Panc1 (cell line): ENCODE data around the gene RABGAP1L. TPM values are rescaled to one million over a fixed set of nuclear protein-coding genes. Genes with fewer than 3 reads are reported as not detected.

Source experiments
- ATAC-seq: fragments of 200-7000 bp; cut with Tn5 transposase; 2 replicates; pipeline ENCODE4 v1.9.1; 2020; ENCODE audit warnings: mild to moderate bottlenecking, moderate library complexity
- BruUV-seq: library from RNA; stranded (reverse); fragments of 400-500 nt; replicated peaks from 2 replicates; lab custom pipeline; 2021; lab: Mats Ljungman, UMichigan
- CTCF ChIA-PET: fragments of 300-600 bp; sonication (Branson Sonifier 250); formaldehyde crosslinking; loops from one replicate; lab custom pipeline; 2022; ENCODE audit warnings: antibody characterized with exemption; lab: Charles Lee
- POLR2A ChIA-PET: fragments of 300-600 bp; sonication (Branson Sonifier 250); formaldehyde crosslinking; loops from one replicate; lab custom pipeline; 2022; ENCODE audit warnings: antibody characterized with exemption; lab: Charles Lee
- DNase-seq: peaks from one replicate; pipeline ENCODE4 v3.0.0-alpha.2; 2010; ENCODE audit warnings: low read depth, low spot score
- H3K27ac ChIP-seq: 2 replicates; pipeline ENCODE4 v1.5.1; 2011; ENCODE audit warnings: mild to moderate bottlenecking, low read length, inconsistent platforms
- H3K27me3 ChIP-seq: fragments of 200-500 bp; sonication (Bioruptor generic); 2 replicates; pipeline ENCODE4 v1.6.0; 2014; ENCODE audit warnings: low read length, inconsistent platforms; ENCODE audit not compliant: control insufficient read depth, insufficient read depth
- H3K36me3 ChIP-seq: fragments of 200-500 bp; sonication (Bioruptor generic); 2 replicates; pipeline ENCODE4 v1.5.1; 2014; ENCODE audit warnings: inconsistent platforms, mild to moderate bottlenecking, low read length, moderate library complexity; ENCODE audit not compliant: control insufficient read depth, insufficient read depth
- H3K4me1 ChIP-seq: 2 replicates; pipeline ENCODE4 v1.5.1; 2011; ENCODE audit warnings: inconsistent platforms, mild to moderate bottlenecking, low read length, moderate library complexity; ENCODE audit not compliant: control insufficient read depth, insufficient read depth
- H3K4me3 ChIP-seq, 2 experiments: 2 replicates each; pipeline ENCODE4 v1.5.1; 2011 to 2012; ENCODE audit warnings: low read depth in 2 of 2, low read length in 2 of 2, mild to moderate bottlenecking in 2 of 2, inconsistent platforms in 1 of 2, moderate library complexity in 1 of 2
- H3K9me3 ChIP-seq: fragments of 200-500 bp; sonication (Bioruptor generic); 2 replicates; pipeline ENCODE4 v1.5.1; 2014; ENCODE audit warnings: low read depth, mild to moderate bottlenecking, inconsistent platforms, low read length, moderate library complexity; ENCODE audit not compliant: control insufficient read depth, insufficient read depth
- CTCF ChIP-seq: fragments of 450-650 bp; IDR thresholded peaks from 2 replicates; pipeline ENCODE4 v1.5.1; 2017; ENCODE audit warnings: mild to moderate bottlenecking
- POLR2AphosphoS5 ChIP-seq: IDR thresholded peaks from 2 replicates; pipeline ENCODE4 v1.6.1; 2012; ENCODE audit warnings: mild to moderate bottlenecking, low read depth, low read length, moderate library complexity
- REST ChIP-seq, 2 experiments: IDR thresholded peaks; 2 replicates each; pipeline ENCODE4 v1.6.1; 2011 to 2012; ENCODE audit warnings: low read depth in 2 of 2, control low read depth in 1 of 2, low read length in 1 of 2, mild to moderate bottlenecking in 1 of 2, moderate library complexity in 1 of 2; ENCODE audit not compliant: insufficient read depth in 1 of 2
- SIN3A ChIP-seq: IDR thresholded peaks from 2 replicates; pipeline ENCODE4 v1.6.1; 2012; ENCODE audit warnings: low read depth, mild to moderate bottlenecking, low read length, moderate library complexity, borderline replicate concordance; ENCODE audit not compliant: insufficient read depth
- TCF7L2 ChIP-seq: IDR thresholded peaks from 2 replicates; pipeline ENCODE4 v1.6.1; 2011; ENCODE audit warnings: mild to moderate bottlenecking, low read depth, low read length, inconsistent platforms
- in situ Hi-C: cut with HindIII; loops from 2 replicates; pipeline ENCODE4 v1.10.0; 2016; ENCODE audit warnings: low sequenced_read_pairs, low pct_unique_long_range_greater_than_20kb
- intact Hi-C: fragments of 100-400 bp; cut with micrococcal nuclease; formaldehyde crosslinking; loops from one replicate; pipeline ENCODE4 v1.10.0; 2022; ENCODE audit not compliant: unreplicated experiment
- total RNA-seq: library from RNA; stranded (reverse); gene quantifications from one replicate; pipeline ENCODE4 v1.2.1, GENCODE V29; 2021; ENCODE audit not compliant: unreplicated experiment

RABGAP1L gene
- total RNA-seq, 1 experiment from 2014 or later = 37.0 TPM

GRCh38 chr1:174425121-174425520 is 265.8 kb downstream of the RABGAP1L start:
- TF ChIP-seq CTCF = no peak
- no peak for TF ChIP-seq REST (IDR thresholded peaks at IDR 0.05; ENCODE audit: insufficient read depth in 1 of 2, low read depth in 2 of 2, low read length in 1 of 2)
- no peak for TF ChIP-seq POLR2AphosphoS5
- TF ChIP-seq SIN3A = no peak
- no peak for TF ChIP-seq TCF7L2
- CTCF ChIA-PET = no interaction called here

DNA sequence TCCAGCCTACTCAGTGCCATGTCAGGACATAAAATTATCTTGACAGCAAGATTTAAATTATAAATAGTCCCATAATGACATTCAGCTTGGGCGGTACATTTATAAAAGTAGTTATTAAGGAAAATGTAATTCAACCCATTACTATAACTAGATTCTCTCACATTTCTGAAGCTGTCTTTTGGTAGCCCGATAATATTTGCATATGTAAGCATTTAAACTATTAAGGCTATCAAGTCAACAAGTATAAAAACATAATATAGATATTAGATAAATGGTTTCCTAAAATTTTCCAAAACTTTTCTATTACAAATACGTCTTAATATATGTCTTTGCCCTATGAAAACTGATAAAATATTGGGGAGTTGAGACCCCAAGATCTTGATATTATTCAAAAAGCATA is 266.8 kb downstream of the RABGAP1L start:
- Histone ChIP-seq H3K9me3 (no peaks in the 10 kb centered on the region), H3K27me3 (no peaks in the 10 kb centered on the region), H3K4me1 (no peaks in the 10 kb centered on the region), H3K27ac (no peak overlapping the region), H3K4me3 (no peak overlapping the region), H3K36me3 (no peaks in the 10 kb centered on the region)
- no peak for ATAC-seq
- ChIA-PET POLR2A (no interaction called here), CTCF (interaction anchor here (0.6 to 0.8 kb wide), 3 partner anchors 164 to 369 kb away, joined by 3 to 6 read pairs (median 4); no protein-coding TSS in a partner anchor)
- TF ChIP-seq REST (IDR thresholded peaks at IDR 0.05; ENCODE audit: insufficient read depth in 1 of 2, low read depth in 2 of 2, low read length in 1 of 2) (no peak), SIN3A (no peak), TCF7L2 (no peak), CTCF (no peak), POLR2AphosphoS5 (no peak)
- no peak for DNase-seq
- BruUV-seq = no TSS peak
- intact Hi-C loops (no loop called here), in situ Hi-C loops (no loop called here)

More at GRCh38 chr1:174425121-174425520, 265.8 kb downstream of the RABGAP1L start:
- intact Hi-C loops (no loop called here), in situ Hi-C loops (no loop called here)
- Histone ChIP-seq H3K36me3 (no peaks in the 10 kb centered on the region), H3K9me3 (no peaks in the 10 kb centered on the region), H3K4me1 (no peaks in the 10 kb centered on the region), H3K27me3 (no peaks in the 10 kb centered on the region), H3K27ac (no peak overlapping the region), H3K4me3 (no peak overlapping the region)
- no TSS peak for BruUV-seq
- POLR2A ChIA-PET = no interaction called here
- no peak for ATAC-seq
- no peak for DNase-seq
